ENCODE results near the gene PRR20G. TPM values are rescaled to one million over a fixed set of nuclear protein-coding genes. Genes with fewer than 3 reads are reported as not detected.

The PRR20G gene
- total RNA-seq, 1 donor from 2014 or later = not detected

DNA sequence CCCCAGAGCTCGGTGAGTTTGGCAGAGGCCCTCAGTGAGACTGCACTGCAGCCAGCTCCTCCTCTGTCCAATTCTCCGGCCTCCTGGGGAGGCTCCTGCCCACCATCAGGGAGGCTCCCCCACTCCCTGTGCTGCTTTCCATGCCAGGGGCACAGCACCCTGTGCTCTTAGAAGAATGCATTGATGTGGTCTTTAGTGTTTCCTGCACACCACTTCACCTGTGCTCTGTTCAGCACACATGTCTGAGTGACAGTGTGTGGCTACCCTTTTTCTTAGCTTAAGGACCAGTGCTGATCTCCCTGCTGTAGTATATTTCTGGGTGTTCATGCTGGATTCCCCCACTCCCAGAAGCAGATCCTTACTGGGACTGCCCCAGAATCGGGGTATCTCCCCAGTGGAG, 36.2 kb upstream of the PRR20G start:
- Histone ChIP-seq H4K20me1 (ENCODE audit: low read depth) (peaks cover 6% of the 10 kb centered on the region), H3K79me2 (ENCODE audit: low read depth) (no peaks in the 10 kb centered on the region), H3K4me3 (no peak overlapping the region), H3K4me1 (no peaks in the 10 kb centered on the region), H3K27ac (no peak overlapping the region), H2AFZ (replicated peaks) (no peak overlapping the region), H3K9ac (no peak overlapping the region), H3K9me3 (ENCODE audit: low read depth) (no peaks in the 10 kb centered on the region), H3K36me3 (no peaks in the 10 kb centered on the region), H3F3A (ENCODE audit: low read depth) (no peaks in the 10 kb centered on the region), H3K4me2 (no peak overlapping the region), H3K27me3 (no peaks in the 10 kb centered on the region)
- no peak for DNase-seq (ENCODE audit: low spot score)
- Mint-ChIP-seq H3K9me3 (peaks cover 6% of the 10 kb centered on the region), H3K27ac (no peak overlapping the region), H3K27me3 (ENCODE audit: insufficient read depth, low read depth) (peaks cover 11% of the 10 kb centered on the region), H3K4me1 (no peaks in the 10 kb centered on the region), H3K4me3 (no peak overlapping the region), H3K36me3 (no peaks in the 10 kb centered on the region)
- no peak for TF ChIP-seq EZH2phosphoT487 (IDR thresholded peaks at IDR 0.05)

DNA sequence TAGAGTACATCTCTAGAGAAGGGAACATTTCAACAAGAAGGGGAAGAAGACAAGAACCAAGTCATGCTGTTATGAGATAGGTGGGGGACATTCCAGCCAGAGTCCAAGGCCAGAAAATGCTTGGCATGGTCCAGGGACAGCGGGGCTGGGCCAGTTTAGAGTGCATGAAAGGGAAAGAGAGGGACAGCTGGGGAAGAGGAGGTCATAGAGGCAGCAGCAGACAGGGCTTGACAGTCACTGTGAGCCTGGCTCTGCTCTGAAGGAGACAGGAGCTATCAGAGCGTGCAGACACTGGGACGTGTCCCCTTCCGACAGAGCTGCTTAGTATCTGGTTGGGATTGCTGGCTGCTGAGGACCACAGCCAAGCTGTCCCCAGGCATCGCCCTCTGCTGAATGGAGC, 35.7 kb upstream of the PRR20G start:
- H3K27me3 ChIP-seq = no peaks in the 10 kb centered on the region
- Mint-ChIP-seq H3K36me3 (no peaks in the 10 kb centered on the region), H3K27ac (no peak overlapping the region), H3K4me3 (no peak overlapping the region), H3K9me3 (peaks cover 6% of the 10 kb centered on the region), H3K27me3 (ENCODE audit: insufficient read depth, low read depth) (peaks cover 11% of the 10 kb centered on the region), H3K4me1 (no peaks in the 10 kb centered on the region)
- H3K4me3 ChIP-seq = no peak overlapping the region
- H3K9ac ChIP-seq = no peak overlapping the region
- no peak overlapping the region for H2AFZ ChIP-seq (replicated peaks)
- no peak overlapping the region for H3K27ac ChIP-seq
- no peak overlapping the region for H3K4me2 ChIP-seq
- no peak for TF ChIP-seq EZH2phosphoT487 (IDR thresholded peaks at IDR 0.05)
- no peak for TF ChIP-seq CTCF (IDR thresholded peaks at IDR 0.05)
- TF ChIP-seq EZH2 (IDR thresholded peaks at IDR 0.05) = no peak
- H3K79me2 ChIP-seq (ENCODE audit: low read depth) = no peaks in the 10 kb centered on the region
- H3K9me3 ChIP-seq (ENCODE audit: low read depth) = no peaks in the 10 kb centered on the region
- no peaks in the 10 kb centered on the region for H3F3A ChIP-seq (ENCODE audit: low read depth)
- H3K4me1 ChIP-seq = no peaks in the 10 kb centered on the region
- DNase-seq (ENCODE audit: low spot score) = no peak
- peaks cover 6% of the 10 kb centered on the region for H4K20me1 ChIP-seq (ENCODE audit: low read depth)
- H3K36me3 ChIP-seq = no peaks in the 10 kb centered on the region

- Histone ChIP-seq H3K4me3 (no peak overlapping the region), H2AFZ (replicated peaks) (no peak overlapping the region), H3K27ac (no peak overlapping the region), H3K36me3 (no peaks in the 10 kb centered on the region), H3F3A (ENCODE audit: low read depth) (no peaks in the 10 kb centered on the region), H3K9ac (no peak overlapping the region), H3K4me2 (no peak overlapping the region), H4K20me1 (ENCODE audit: low read depth) (peaks cover 6% of the 10 kb centered on the region), H3K4me1 (no peaks in the 10 kb centered on the region), H3K9me3 (ENCODE audit: low read depth) (no peaks in the 10 kb centered on the region), H3K79me2 (ENCODE audit: low read depth) (no peaks in the 10 kb centered on the region), H3K27me3 (no peaks in the 10 kb centered on the region)
- H3K27me3 Mint-ChIP-seq (ENCODE audit: insufficient read depth, low read depth) = peaks cover 10% of the 10 kb centered on the region
- no peak for DNase-seq (ENCODE audit: low spot score)
- no peak overlapping the region for H3K27ac Mint-ChIP-seq
- no peak overlapping the region for H3K4me3 Mint-ChIP-seq
- no peaks in the 10 kb centered on the region for H3K4me1 Mint-ChIP-seq
- H3K9me3 Mint-ChIP-seq = peaks cover 2% of the 10 kb centered on the region
- H3K36me3 Mint-ChIP-seq = no peaks in the 10 kb centered on the region
- no peak for TF ChIP-seq EZH2 (IDR thresholded peaks at IDR 0.05)
- no peak for TF ChIP-seq EZH2phosphoT487 (IDR thresholded peaks at IDR 0.05)
- TF ChIP-seq CTCF (IDR thresholded peaks at IDR 0.05) = no peak
These were observed 33.5 kb upstream of the PRR20G start for GRCh38 chr3:127321371-127321770.

- H3K79me2 ChIP-seq (ENCODE audit: low read depth) = no peaks in the 10 kb centered on the region
- peaks cover 2% of the 10 kb centered on the region for H3K9me3 Mint-ChIP-seq
- H3K27ac Mint-ChIP-seq = no peak overlapping the region
These were observed 32.8 kb upstream of the PRR20G start for GRCh38 chr3:127320529-127321121.

More at GRCh38 chr3:127320529-127321121, 32.8 kb upstream of the PRR20G start:
- Histone ChIP-seq H3K4me2 (no peak overlapping the region), H3K4me1 (no peaks in the 10 kb centered on the region), H3K36me3 (no peaks in the 10 kb centered on the region), H3K27me3 (no peaks in the 10 kb centered on the region), H3K9me3 (ENCODE audit: low read depth) (no peaks in the 10 kb centered on the region), H3F3A (ENCODE audit: low read depth) (no peaks in the 10 kb centered on the region), H3K9ac (no peak overlapping the region), H2AFZ (replicated peaks) (no peak overlapping the region), H3K4me3 (no peak overlapping the region), H3K27ac (no peak overlapping the region), H4K20me1 (ENCODE audit: low read depth) (peaks cover 6% of the 10 kb centered on the region)
- Mint-ChIP-seq H3K4me3 (no peak overlapping the region), H3K36me3 (no peaks in the 10 kb centered on the region), H3K4me1 (no peaks in the 10 kb centered on the region), H3K27me3 (ENCODE audit: insufficient read depth, low read depth) (peaks cover 7% of the 10 kb centered on the region)
- TF ChIP-seq EZH2 (IDR thresholded peaks at IDR 0.05) = no peak
- no peak for TF ChIP-seq EZH2phosphoT487 (IDR thresholded peaks at IDR 0.05)
- no peak for TF ChIP-seq CTCF (IDR thresholded peaks at IDR 0.05)
- DNase-seq (ENCODE audit: low spot score) = peak; percentile 52
